NCI-H226 (cell line): ENCODE data around the gene AUTS2.

Experiments
- DNase-seq: peaks from one replicate; pipeline ENCODE4 v3.0.0-alpha.2; 2015

The AUTS2 gene

GRCh38 chr7:69600710-69601519, 2.6 kb downstream of the AUTS2 start:
- DNase-seq: no peak

DNA sequence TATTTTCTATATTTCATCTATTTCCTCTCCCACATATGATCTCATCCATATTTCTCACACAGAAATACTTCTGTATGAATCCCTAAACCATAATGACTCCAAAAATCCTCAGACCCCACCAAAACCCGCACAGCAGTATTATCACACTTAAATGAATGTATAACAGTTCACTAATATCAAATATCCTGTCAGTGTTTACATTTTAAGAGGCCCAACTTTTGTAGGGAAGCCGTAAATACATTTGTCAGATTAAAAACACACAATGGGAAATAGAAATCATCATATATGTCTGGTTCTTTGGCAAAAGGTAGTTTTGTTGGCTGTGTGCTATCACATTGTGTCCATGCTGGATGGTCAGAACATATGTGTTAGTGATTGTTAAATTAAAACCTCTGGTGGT, 4.2 kb downstream of the AUTS2 start:
- no peak for DNase-seq

DNA sequence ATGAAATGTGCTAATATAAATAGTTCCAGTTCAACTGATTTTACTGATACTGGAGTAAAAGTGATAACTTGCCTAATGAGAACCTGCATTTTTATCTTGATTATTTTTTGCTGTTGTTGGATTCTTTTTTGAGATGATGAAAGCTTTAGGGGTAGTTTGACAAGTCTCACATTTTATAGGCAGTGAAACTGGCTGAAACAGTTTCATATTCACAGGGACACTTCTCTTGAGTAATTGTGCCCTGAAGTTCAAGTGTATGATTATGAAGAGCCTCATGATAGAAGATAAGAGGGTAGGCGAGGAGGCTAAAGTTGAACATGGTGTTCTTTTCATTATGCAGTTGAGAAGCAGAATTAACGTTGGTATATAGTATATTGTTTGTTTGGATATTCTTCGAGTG, 5.1 kb downstream of the AUTS2 start:
- no peak for DNase-seq

GRCh38 chr7:69603937-69604494, 5.7 kb downstream of the AUTS2 start:
- no peak for DNase-seq

DNA sequence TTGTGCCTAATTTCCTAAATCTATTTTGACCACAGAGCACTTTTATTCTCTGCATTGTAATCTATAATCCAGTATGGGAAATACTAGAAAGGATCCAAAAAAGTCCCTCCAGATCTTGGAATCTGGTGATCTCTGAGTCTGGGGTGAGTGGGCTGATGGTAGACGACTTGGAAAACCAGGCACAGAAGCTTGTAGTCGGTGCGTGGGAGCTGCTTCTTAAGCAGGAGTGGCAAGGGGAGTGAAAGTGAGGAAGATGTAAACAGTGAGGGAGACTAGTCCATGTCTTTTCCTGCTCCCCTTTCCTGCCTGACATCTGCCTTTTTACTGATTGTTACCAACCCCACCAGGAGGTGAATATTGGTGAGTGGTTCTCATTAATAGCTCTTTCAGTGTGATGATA, 6.8 kb downstream of the AUTS2 start:
- DNase-seq: no peak

DNA sequence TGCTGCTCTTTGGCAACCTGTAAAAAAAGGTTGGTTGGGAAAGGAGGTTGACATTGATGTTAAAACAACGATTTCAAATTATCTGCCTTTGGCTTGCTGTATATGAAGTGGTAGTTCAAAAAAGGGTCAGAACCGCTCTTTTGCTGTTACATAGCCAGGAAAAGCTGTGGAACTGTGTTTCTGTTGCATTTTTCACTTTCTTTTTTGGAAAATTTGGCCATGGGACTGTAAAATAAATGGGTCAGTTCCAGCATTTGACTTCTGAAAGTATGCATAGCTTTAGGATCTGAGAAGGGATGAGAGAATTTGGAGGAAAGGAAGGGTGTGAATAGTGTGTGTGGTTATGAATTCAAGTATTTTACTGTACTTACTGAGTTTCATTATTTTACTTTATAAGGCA, 7.3 kb downstream of the AUTS2 start:
- DNase-seq: no peak

- no peak for DNase-seq
Measured at GRCh38 chr7:69608049-69608448, 9.8 kb downstream of the AUTS2 start.

DNA sequence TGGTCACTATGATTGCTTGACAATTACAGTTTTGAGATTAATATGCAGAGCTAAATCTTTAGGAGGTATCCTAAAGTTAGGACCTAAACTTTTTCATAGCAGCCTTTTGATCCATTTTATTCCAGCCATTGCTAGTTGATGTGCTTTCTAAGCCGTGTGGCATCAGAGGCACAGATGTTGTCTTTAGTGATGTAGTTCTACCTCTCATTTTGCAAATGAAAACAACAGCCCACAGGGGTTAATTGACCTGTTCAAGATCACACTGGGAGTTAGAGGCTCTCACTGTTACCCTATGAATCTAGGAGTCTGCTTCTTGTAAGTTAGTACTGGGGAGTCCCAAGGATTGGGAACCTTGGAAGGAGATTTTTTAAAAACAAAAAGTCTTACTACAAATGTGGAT, 10.6 kb downstream of the AUTS2 start:
- DNase-seq: no peak

GRCh38 chr7:69609541-69610373, 11.5 kb downstream of the AUTS2 start:
- DNase-seq: no peak

DNA sequence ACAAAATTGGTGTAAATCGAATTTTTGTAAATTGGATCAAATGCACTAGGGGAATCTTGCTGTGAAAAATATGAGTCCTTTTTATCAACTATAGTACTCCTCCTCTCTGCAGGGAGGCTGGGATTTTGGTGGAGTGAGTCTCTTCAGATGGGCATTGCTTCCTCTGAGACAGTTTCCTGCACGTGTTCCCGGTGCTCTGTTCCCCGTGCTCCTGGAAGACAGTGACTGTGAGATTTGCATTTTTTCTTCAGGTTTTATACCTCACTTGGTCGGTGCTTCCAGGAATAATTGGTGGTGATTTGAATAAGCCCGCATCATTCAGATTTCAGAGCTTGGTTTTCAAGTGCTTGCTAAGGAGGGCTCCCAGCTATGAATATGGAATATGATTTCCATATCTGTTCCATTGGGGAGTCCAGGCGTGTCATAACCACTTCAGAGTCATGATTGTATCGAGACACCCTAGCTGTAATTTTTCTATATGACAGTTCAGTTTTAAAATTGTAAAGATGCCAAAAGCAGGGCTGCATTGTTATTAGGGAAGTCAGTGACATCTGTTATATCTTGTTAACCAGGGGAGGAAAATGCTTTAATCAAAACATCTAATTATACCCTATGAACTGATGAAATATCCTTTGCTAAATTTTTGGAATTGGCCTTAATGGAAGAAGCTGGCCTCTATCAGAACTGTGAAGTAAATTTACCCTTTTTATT, 12.3 kb downstream of the AUTS2 start:
- no peak for DNase-seq

DNA sequence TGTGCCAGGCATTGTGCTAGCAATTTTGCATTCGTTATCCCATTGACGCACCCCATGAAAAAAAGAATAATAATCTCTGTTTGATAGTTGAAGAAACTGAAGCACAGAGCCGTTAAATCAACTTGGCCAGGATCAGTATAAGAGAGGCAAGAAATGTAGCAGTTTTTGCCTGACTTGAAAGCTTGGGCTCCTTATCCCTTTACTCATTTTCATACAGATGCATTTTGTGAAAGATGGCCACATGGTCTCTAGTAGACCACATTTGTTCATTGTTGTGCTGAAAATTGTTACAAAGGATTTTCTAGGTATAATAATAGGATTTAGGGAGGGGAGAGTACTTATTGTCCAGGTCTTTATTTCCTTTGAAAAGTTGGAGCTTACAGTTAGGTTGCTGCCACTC, 14.7 kb downstream of the AUTS2 start:
- no peak for DNase-seq

DNA sequence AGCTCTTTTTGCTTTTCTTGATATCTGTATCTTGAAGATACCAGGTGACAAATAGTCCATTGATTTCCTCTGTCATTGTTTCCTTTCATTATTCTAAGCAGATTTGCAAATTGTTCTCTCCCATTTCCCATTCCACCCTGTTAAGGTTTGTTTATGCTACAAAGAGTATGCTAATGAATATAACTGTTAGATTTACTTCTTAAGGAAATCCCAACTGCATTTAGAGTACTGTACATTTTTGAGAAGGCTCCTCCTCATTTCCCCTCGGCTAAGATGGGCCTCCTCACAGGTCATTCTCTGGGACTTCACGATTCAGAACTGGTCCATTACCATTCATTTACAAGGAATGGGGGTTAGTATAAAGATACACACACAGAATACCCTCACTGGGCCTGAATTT, 15.6 kb downstream of the AUTS2 start:
- no peak for DNase-seq

- no peak for DNase-seq
Measured at GRCh38 chr7:69615685-69616084, 17.4 kb downstream of the AUTS2 start.

DNA sequence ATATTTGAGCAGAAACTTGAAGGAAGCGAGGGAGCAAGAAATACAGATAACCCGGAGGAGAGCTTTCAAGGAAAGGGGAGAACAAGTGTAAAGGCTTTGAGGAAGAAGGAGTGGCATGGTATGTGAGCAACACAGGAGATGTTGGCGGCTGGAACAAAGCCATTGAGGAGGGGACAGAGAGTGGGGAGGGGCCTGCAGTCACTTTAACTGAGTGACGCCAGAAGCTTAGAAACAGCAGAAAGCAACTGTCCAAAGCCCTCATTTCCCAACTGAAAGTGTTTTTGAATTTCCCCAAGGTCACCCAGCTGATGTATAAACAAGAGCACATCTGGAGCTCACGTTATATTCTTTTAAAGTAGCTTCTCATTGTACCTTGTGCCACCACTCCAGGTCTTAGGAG, 19.1 kb downstream of the AUTS2 start:
- DNase-seq: no peak

DNA sequence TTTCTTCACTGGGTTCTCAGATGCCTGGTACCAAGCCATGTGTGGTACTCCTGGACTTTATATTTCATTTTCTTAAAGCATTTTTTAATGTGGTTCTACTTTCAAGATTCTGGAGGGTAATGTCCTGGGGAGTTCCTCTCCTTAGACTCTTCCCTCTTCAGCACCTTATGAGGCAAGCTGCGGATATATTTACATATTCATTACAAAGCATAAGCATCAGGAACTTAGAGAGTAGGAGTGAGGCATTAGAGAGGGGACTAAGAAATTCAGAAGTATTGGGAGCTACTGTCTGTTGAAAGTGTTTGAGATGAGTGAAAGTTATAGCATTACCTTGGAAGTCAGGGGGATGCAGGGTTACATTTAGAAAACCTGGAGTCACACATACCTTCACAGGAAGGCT, 20.8 kb downstream of the AUTS2 start:
- DNase-seq: no peak

DNA sequence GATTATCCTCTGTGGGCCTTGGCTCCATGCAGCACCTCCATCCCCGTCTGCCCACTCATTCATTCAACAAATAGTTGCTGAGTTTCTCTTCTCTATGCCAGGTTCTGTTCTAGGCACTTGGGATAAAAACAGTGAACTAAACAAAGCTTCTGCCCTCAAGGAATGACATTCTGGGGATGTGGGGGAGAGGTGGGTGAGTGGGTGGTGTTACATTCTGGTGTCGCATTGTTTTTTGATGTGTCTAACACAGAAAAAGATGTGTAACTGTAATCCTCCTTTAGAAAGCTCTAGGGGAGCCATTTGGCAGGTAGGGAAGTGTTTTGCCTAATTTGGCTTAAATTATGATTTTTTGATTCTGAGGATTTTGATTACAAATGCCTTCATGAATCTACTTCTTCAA, 21.4 kb downstream of the AUTS2 start:
- no peak for DNase-seq

GRCh38 chr7:69620063-69620462, 21.8 kb downstream of the AUTS2 start:
- DNase-seq: no peak

DNA sequence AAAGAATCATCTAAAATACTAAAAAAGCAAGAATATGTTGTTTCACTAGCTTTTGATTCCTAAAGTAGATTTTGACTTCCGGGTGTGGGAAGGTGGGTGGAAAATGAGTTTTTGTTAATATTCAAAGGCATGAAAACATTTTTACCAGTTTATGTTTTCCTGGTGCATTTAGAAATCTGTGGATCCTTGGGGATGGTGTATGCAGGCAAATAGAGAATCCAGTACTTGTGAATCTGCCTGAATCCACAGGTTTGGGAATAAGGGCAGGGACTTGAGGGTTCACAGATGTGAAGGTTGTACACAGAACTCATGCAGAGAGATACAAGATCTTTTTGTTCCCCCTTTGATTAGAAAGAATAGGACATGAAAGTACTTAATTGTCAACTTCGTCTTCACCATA, 22.4 kb downstream of the AUTS2 start:
- DNase-seq: no peak

- no peak for DNase-seq
Measured at GRCh38 chr7:69622014-69622835, 23.9 kb downstream of the AUTS2 start.

- no peak for DNase-seq
Measured at GRCh38 chr7:69622960-69623359, 24.7 kb downstream of the AUTS2 start.

- DNase-seq: no peak
Measured at GRCh38 chr7:69624435-69625230, 26.4 kb downstream of the AUTS2 start.

DNA sequence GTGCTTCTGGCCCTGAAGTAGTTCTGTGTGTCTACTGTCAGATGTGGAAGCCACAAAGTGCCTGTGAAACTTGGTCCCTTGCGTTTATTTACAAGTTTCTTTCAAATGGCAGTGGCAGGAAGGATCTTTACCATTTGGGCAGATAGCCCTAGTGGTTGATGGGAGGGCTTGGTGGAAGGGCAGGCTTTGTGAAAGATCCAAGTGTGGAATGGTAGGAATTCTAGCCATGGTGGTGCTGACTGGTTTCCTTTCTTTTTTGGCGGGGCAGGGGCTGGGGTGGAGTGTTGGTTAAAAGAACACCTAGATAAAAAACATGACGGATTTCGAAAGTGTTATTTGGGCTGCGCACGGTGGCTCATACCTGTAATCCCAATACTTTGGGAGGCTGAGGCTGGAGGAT, 27.0 kb downstream of the AUTS2 start:
- no peak for DNase-seq
